ENCODE measurements around the gene SPEM3.
A peak's percentile ranks its signal among the peaks of the same experiment; 100 is the strongest.

The SPEM3 gene

DNA sequence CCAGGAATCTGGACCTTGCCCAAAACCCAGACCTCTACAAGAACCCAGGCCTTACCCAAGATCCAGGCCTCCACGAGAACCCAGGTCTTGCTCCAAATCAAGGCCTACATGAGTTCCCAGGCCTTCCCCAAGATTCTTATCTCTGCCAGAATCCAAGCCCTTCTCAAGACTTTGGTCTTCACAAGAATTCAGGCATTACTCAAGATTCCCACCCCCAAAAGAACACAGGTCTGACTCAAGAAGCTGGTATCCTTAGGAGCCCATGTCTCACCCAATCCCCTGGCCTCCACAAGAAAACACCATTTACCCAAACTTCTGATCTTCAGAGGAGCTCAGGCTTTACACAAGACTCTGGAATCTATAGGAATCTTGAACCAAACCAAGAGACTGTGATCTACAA is 2.6 kb downstream of the SPEM3 start:
- no peaks in the 10 kb centered on the region for H3K27me3 ChIP-seq (ENCODE audit: insufficient read depth, low read length)
- H2BK12ac ChIP-seq (ENCODE audit: low read length): no peak overlapping the region

DNA sequence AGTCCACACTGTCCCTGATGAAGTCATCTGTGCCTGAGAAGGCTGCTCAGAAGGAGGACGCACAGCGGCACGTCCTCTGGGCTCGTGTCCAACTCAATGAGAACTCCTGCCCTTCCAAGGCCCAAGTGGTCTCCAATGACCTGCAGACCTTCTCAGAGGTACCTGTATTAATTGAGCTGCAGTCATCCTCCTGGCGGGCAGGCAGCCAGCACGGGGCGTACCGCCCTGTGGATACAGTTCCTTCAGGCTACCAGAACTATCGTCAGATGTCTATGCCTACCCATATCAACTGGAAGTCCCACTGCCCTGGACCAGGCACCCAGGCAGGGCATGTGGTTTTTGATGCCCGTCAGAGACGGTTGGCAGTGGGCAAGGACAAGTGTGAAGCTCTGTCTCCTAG is 3.6 kb downstream of the SPEM3 start:
- Histone ChIP-seq H3K18ac (ENCODE audit: low read length) (no peak overlapping the region), H3K4me3 (ENCODE audit: low read depth, low read length) (no peak overlapping the region), H4K8ac (ENCODE audit: low read depth, low read length) (no peak overlapping the region), H3K27me3 (ENCODE audit: insufficient read depth, low read length) (no peaks in the 10 kb centered on the region), H2BK120ac (ENCODE audit: insufficient read depth, low read length, poor library complexity) (no peak overlapping the region), H3K9ac (ENCODE audit: low read length) (no peak overlapping the region), H3K4me2 (ENCODE audit: low read length) (no peak overlapping the region), H3K14ac (ENCODE audit: low read length) (no peak overlapping the region), H3K4me1 (ENCODE audit: control insufficient read depth in 1 of 2, insufficient read depth in 2 of 2, low read length in 2 of 2) (peaks cover 8 to 10% of the 10 kb centered on the region in 2 experiments), H2AFZ (ENCODE audit: insufficient read depth, low read length, poor library complexity) (no peak overlapping the region), H3K36me3 (ENCODE audit: control insufficient read depth in 1 of 2, insufficient read depth in 2 of 2, low read length in 2 of 2) (no peaks in the 10 kb centered on the region), H2AK5ac (ENCODE audit: low read length) (no peak overlapping the region), H4K91ac (ENCODE audit: low read depth, low read length) (no peak overlapping the region), H3K9me3 (ENCODE audit: insufficient read depth, low read depth, low read length) (peaks cover 5% of the 10 kb centered on the region), H4K12ac (ENCODE audit: low read depth, low read length) (no peak overlapping the region), H2BK12ac (ENCODE audit: low read length) (no peak overlapping the region), H3K79me1 (ENCODE audit: low read length) (peaks cover 12% of the 10 kb centered on the region), H3K4ac (ENCODE audit: low read depth, low read length) (no peak overlapping the region), H2BK5ac (ENCODE audit: low read depth, low read length, poor library complexity) (no peak overlapping the region), H3K27ac (ENCODE audit: low read depth, low read length) (no peak overlapping the region), H3K23ac (ENCODE audit: low read length) (no peak overlapping the region), H3K79me2 (ENCODE audit: control insufficient read depth, insufficient read depth, low read length, poor library complexity) (peaks cover 2% of the 10 kb centered on the region)
- no CpG with 5 or more reads among the region's 11 CpGs for WGBS (ENCODE audit: extremely low coverage, insufficient coverage, insufficient read length)
- no peak for DNase-seq

More for the DNA sequence above, 2.6 kb downstream of the SPEM3 start:
- no peaks in the 10 kb centered on the region for H3K36me3 ChIP-seq (ENCODE audit: control insufficient read depth in 1 of 2, insufficient read depth in 2 of 2, low read length in 2 of 2)
- no peak overlapping the region for H2AFZ ChIP-seq (ENCODE audit: insufficient read depth, low read length, poor library complexity)
- H3K27ac ChIP-seq (ENCODE audit: low read depth, low read length): no peak overlapping the region
- no peak overlapping the region for H4K8ac ChIP-seq (ENCODE audit: low read depth, low read length)
- H3K79me2 ChIP-seq (ENCODE audit: control insufficient read depth, insufficient read depth, low read length, poor library complexity): peaks cover 2% of the 10 kb centered on the region
- no peak overlapping the region for H3K4me3 ChIP-seq (ENCODE audit: low read depth, low read length)
- no peak overlapping the region for H3K4me2 ChIP-seq (ENCODE audit: low read length)
- no peak for DNase-seq
- H4K12ac ChIP-seq (ENCODE audit: low read depth, low read length): no peak overlapping the region
- no peak overlapping the region for H3K18ac ChIP-seq (ENCODE audit: low read length)
- no peak overlapping the region for H2BK120ac ChIP-seq (ENCODE audit: insufficient read depth, low read length, poor library complexity)
- WGBS (ENCODE audit: extremely low coverage, insufficient coverage, insufficient read length): no CpG with 5 or more reads among the region's 1 CpG
- no peak overlapping the region for H3K23ac ChIP-seq (ENCODE audit: low read length)
- no peak overlapping the region for H2AK5ac ChIP-seq (ENCODE audit: low read length)
- H3K9ac ChIP-seq (ENCODE audit: low read length): no peak overlapping the region
- no peak overlapping the region for H2BK5ac ChIP-seq (ENCODE audit: low read depth, low read length, poor library complexity)
- peaks cover 3% of the 10 kb centered on the region for H3K9me3 ChIP-seq (ENCODE audit: insufficient read depth, low read depth, low read length)
- H3K4me1 ChIP-seq (ENCODE audit: control insufficient read depth in 1 of 2, insufficient read depth in 2 of 2, low read length in 2 of 2): peaks cover 2% of the 10 kb centered on the region in 2 experiments
- H3K14ac ChIP-seq (ENCODE audit: low read length): no peak overlapping the region
- no peak overlapping the region for H4K91ac ChIP-seq (ENCODE audit: low read depth, low read length)
- H3K79me1 ChIP-seq (ENCODE audit: low read length): peaks cover 6% of the 10 kb centered on the region
- no peak overlapping the region for H3K4ac ChIP-seq (ENCODE audit: low read depth, low read length)

DNA sequence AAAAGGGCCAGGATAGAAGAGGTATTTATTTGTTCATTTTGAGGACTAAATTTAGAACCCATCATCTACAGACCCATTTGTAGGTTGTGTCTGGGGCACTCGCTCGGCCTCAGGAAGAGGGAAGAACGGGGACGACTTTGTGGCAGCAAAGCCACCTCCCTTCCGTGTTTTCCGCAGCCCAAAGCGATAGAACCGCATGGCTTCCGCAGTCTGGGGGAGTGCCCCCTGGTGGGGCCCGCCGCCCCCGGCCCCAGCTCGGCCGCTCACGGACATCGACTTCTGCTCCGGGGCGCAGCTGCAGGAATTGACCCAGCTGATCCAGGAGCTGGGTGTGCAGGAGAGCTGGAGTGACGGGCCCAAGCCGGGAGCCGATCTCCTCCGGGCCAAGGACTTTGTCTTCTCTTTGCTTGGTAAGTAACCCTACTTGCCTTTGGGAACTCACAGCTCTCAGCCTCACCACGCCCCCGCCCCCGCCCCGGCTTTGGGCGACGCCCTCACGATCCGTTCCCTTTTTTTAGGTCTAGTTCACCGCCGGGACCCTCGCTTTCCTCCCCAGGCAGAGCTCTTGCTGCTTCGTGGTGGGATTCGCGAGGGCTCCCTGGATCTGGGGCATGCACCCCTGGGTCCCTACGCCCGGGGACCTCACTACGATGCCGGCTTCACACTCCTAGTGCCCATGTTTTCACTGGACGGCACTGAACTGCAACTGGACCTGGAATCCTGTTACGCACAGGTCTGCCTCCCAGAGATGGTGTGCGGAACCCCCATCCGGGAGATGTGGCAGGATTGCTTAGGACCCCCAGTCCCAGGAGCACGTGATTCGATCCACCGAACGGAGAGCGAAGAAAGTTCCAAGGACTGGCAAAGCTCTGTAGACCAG is 7.3 kb downstream of the SPEM3 start:
- Histone ChIP-seq H3K79me2 (ENCODE audit: control insufficient read depth, insufficient read depth, low read length, poor library complexity) (peaks cover 4% of the 10 kb centered on the region), H2AFZ (ENCODE audit: insufficient read depth, low read length, poor library complexity) (peak overlapping the region; percentile 53), H4K91ac (ENCODE audit: low read depth, low read length) (peak overlapping the region; percentile 62), H3K9ac (ENCODE audit: low read length) (peak overlapping the region; percentile 31), H3K4ac (ENCODE audit: low read depth, low read length) (peak overlapping the region; percentile 27), H3K4me3 (ENCODE audit: low read depth, low read length) (peak overlapping the region; percentile 53), H3K27ac (ENCODE audit: low read depth, low read length) (peak overlapping the region; percentile 45), H3K9me3 (ENCODE audit: insufficient read depth, low read depth, low read length) (peaks cover 5% of the 10 kb centered on the region), H2BK120ac (ENCODE audit: insufficient read depth, low read length, poor library complexity) (peak overlapping the region; percentile 57), H3K23ac (ENCODE audit: low read length) (no peak overlapping the region), H2BK5ac (ENCODE audit: low read depth, low read length, poor library complexity) (peak overlapping the region; percentile 20), H4K8ac (ENCODE audit: low read depth, low read length) (peak overlapping the region; percentile 74), H4K12ac (ENCODE audit: low read depth, low read length) (peak overlapping the region; percentile 62), H3K36me3 (ENCODE audit: control insufficient read depth in 1 of 2, insufficient read depth in 2 of 2, low read length in 2 of 2) (no peaks in the 10 kb centered on the region), H3K14ac (ENCODE audit: low read length) (peak overlapping the region; percentile 52), H3K18ac (ENCODE audit: low read length) (peak overlapping the region; percentile 55), H3K27me3 (ENCODE audit: insufficient read depth, low read length) (peaks cover 18% of the 10 kb centered on the region), H2AK5ac (ENCODE audit: low read length) (peak overlapping the region; percentile 73), H3K79me1 (ENCODE audit: low read length) (peaks cover 18% of the 10 kb centered on the region), H2BK12ac (ENCODE audit: low read length) (no peak overlapping the region), H3K4me1 (ENCODE audit: control insufficient read depth in 1 of 2, insufficient read depth in 2 of 2, low read length in 2 of 2) (peaks cover 25 to 33% of the 10 kb centered on the region in 2 experiments), H3K4me2 (ENCODE audit: low read length) (peak overlapping the region; percentile 94)
- DNase-seq: peak; percentile 35 to 59
- WGBS (ENCODE audit: extremely low coverage, insufficient coverage, insufficient read length): no CpG with 5 or more reads among the region's 49 CpGs

DNA sequence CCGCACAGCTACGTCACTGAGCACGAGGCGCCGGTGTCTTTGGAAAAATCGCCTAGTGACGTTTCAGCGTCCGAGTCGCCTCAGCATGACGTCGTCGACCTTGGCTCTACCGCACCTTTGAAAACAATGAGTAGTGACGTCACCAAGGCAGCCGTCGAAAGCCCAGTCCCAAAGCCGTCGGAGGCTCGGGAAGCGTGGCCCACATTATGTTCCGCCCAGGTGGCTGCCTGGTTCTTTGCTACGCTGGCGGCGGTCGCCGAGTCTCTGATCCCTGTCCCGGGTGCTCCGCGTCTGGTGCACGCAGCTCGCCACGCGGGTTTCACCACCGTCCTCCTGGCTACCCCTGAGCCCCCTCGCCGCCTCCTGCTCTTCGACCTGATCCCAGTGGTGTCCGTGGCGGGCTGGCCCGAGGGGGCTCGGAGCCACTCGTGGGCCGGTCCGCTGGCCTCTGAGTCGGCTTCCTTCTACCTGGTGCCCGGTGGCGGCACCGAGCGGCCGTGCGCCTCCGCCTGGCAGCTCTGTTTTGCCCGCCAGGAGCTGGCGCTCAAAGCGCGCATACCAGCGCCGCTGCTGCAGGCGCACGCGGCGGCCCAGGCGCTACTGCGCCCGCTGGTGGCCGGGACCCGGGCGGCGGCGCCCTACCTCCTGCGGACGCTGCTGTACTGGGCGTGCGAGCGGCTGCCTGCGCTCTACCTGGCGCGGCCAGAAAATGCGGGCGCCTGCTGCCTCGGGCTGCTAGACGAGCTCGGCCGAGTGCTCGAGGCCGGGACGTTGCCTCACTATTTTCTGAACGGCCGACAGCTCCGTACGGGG is 8.1 kb downstream of the SPEM3 start:
- H3K4me2 ChIP-seq (ENCODE audit: low read length): peak overlapping the region; percentile 94
- peak overlapping the region; percentile 62 for H4K91ac ChIP-seq (ENCODE audit: low read depth, low read length)
- peak overlapping the region; percentile 10 for H3K4ac ChIP-seq (ENCODE audit: low read depth, low read length)
- no peak overlapping the region for H2BK12ac ChIP-seq (ENCODE audit: low read length)
- H3K9ac ChIP-seq (ENCODE audit: low read length): no peak overlapping the region
- H2BK5ac ChIP-seq (ENCODE audit: low read depth, low read length, poor library complexity): no peak overlapping the region
- peaks cover 18% of the 10 kb centered on the region for H3K79me1 ChIP-seq (ENCODE audit: low read length)
- peak overlapping the region; percentile 16 for H3K14ac ChIP-seq (ENCODE audit: low read length)
- H3K4me1 ChIP-seq (ENCODE audit: control insufficient read depth in 1 of 2, insufficient read depth in 2 of 2, low read length in 2 of 2): peaks cover 25 to 33% of the 10 kb centered on the region in 2 experiments
- H3K9me3 ChIP-seq (ENCODE audit: insufficient read depth, low read depth, low read length): peaks cover 5% of the 10 kb centered on the region
- H3K23ac ChIP-seq (ENCODE audit: low read length): no peak overlapping the region
- DNase-seq: peak; percentile 97
- peak overlapping the region; percentile 68 for H2AFZ ChIP-seq (ENCODE audit: insufficient read depth, low read length, poor library complexity)
- H3K27me3 ChIP-seq (ENCODE audit: insufficient read depth, low read length): peaks cover 18% of the 10 kb centered on the region
- peak overlapping the region; percentile 31 for H3K18ac ChIP-seq (ENCODE audit: low read length)
- H2BK120ac ChIP-seq (ENCODE audit: insufficient read depth, low read length, poor library complexity): peak overlapping the region; percentile 6
- peak overlapping the region; percentile 74 for H4K8ac ChIP-seq (ENCODE audit: low read depth, low read length)
- H3K79me2 ChIP-seq (ENCODE audit: control insufficient read depth, insufficient read depth, low read length, poor library complexity): peaks cover 4% of the 10 kb centered on the region
- peak overlapping the region; percentile 22 for H4K12ac ChIP-seq (ENCODE audit: low read depth, low read length)
- peak overlapping the region; percentile 50 for H2AK5ac ChIP-seq (ENCODE audit: low read length)
- H3K27ac ChIP-seq (ENCODE audit: low read depth, low read length): no peak overlapping the region
- WGBS (ENCODE audit: extremely low coverage, insufficient coverage, insufficient read length): no CpG with 5 or more reads among the region's 92 CpGs
- H3K36me3 ChIP-seq (ENCODE audit: control insufficient read depth in 1 of 2, insufficient read depth in 2 of 2, low read length in 2 of 2): no peaks in the 10 kb centered on the region
- peak overlapping the region; percentile 53 for H3K4me3 ChIP-seq (ENCODE audit: low read depth, low read length)
